ENCODE data around the gene CDK18. TPM values are rescaled to one million over a fixed set of nuclear protein-coding genes. Genes with fewer than 3 reads are reported as not detected.

CDK18 gene
- total and polyA plus RNA-seq, 10 of the 15 experiments (the other 5 are each of a cell fraction or from before 2014, with no cell fraction given) = 0.13 to 4.4 (median 0.52) TPM; not detected in 2

- ChIA-PET POLR2A (no interaction called here), RAD21 (ENCODE audit: unreplicated experiment) (no interaction called here), CTCF (interaction anchor here (1.5 to 1.8 kb wide), 2 partner anchors 10 to 111 kb away, joined by 3 to 6 read pairs; no protein-coding TSS in a partner anchor), SMC1A (ENCODE audit: uncharacterized antibody, unreplicated experiment) (interaction anchor here (1.9 kb wide), 1 partner anchor 19 kb away, joined by 4 read pairs; no protein-coding TSS in a partner anchor)
- no peaks in the 10 kb centered on the region for H4K20me1 ChIP-seq (ENCODE audit: control insufficient read depth, insufficient read depth)
- H3K27ac ChIP-seq (ENCODE audit: control insufficient read depth, insufficient read depth) = no peak overlapping the region
- H3K79me2 ChIP-seq (ENCODE audit: control insufficient read depth, insufficient read depth, low read length) = no peaks in the 10 kb centered on the region
- FAIRE-seq (no peak), ATAC-seq (no peak), DNase-seq (ENCODE audit: low read depth, low spot score) (no peak)
- peaks cover 0 to 10% of the 10 kb centered on the region in 2 experiments; a peak in 3 of 4 replicates for H3K27me3 ChIP-seq (replicated peaks in 1 of 2; ENCODE audit: control insufficient read depth in 2 of 2, insufficient read depth in 2 of 2, low read length in 1 of 2)
- no peak overlapping the region for H3K9ac ChIP-seq (ENCODE audit: control insufficient read depth, insufficient read depth, low read length)
- intact Hi-C loops (cut with micrococcal nuclease; ENCODE audit: unreplicated experiment) = no loop called here
- no TSS peak for BruUV-seq (replicated peaks)
- no peaks in the 10 kb centered on the region for H3K9me3 ChIP-seq (replicated peaks; ENCODE audit: control insufficient read depth, insufficient read depth, low read length)
- no peak overlapping the region for H2AFZ ChIP-seq (ENCODE audit: control insufficient read depth, low read depth, low read length)
- WGBS (ENCODE audit: insufficient coverage, insufficient replicate concordance, low lambda C conversion rate, missing lambda C conversion rate) = 0% methylated on average over 2 of the region's 2 CpGs
- H3K4me1 ChIP-seq (ENCODE audit: control insufficient read depth, insufficient read depth, low read length) = no peaks in the 10 kb centered on the region
- in situ Hi-C loops (cut with MboI) = no loop called here
- H3K4me3 ChIP-seq = no peak overlapping the region
- no peak for TF ChIP-seq ASH2L (IDR thresholded peaks at IDR 0.05; ENCODE audit: borderline replicate concordance, low read depth)
- TF ChIP-seq, protein P1, sequence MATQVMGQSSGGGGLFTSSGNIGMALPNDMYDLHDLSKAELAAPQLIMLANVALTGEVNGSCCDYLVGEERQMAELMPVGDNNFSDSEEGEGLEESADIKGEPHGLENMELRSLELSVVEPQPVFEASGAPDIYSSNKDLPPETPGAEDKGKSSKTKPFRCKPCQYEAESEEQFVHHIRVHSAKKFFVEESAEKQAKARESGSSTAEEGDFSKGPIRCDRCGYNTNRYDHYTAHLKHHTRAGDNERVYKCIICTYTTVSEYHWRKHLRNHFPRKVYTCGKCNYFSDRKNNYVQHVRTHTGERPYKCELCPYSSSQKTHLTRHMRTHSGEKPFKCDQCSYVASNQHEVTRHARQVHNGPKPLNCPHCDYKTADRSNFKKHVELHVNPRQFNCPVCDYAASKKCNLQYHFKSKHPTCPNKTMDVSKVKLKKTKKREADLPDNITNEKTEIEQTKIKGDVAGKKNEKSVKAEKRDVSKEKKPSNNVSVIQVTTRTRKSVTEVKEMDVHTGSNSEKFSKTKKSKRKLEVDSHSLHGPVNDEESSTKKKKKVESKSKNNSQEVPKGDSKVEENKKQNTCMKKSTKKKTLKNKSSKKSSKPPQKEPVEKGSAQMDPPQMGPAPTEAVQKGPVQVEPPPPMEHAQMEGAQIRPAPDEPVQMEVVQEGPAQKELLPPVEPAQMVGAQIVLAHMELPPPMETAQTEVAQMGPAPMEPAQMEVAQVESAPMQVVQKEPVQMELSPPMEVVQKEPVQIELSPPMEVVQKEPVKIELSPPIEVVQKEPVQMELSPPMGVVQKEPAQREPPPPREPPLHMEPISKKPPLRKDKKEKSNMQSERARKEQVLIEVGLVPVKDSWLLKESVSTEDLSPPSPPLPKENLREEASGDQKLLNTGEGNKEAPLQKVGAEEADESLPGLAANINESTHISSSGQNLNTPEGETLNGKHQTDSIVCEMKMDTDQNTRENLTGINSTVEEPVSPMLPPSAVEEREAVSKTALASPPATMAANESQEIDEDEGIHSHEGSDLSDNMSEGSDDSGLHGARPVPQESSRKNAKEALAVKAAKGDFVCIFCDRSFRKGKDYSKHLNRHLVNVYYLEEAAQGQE (IDR thresholded peaks at IDR 0.05; ENCODE audit: low read depth, low read length) = no peak
- TF ChIP-seq BHLHE40 (IDR thresholded peaks at IDR 0.05; ENCODE audit: borderline replicate concordance in 1 of 2, low read depth in 2 of 2, low read length in 1 of 2) = no peak
- no peak for TF ChIP-seq SIX5 (IDR thresholded peaks at IDR 0.05; ENCODE audit: low read depth, low read length, severe bottlenecking)
- no peak for TF ChIP-seq STAT3 (IDR thresholded peaks at IDR 0.05; ENCODE audit: low read depth, low read length)
- no peak for TF ChIP-seq FOS (IDR thresholded peaks at IDR 0.05; ENCODE audit: borderline replicate concordance, extremely low read depth, insufficient read length)
- no peak for TF ChIP-seq FOXM1 (IDR thresholded peaks at IDR 0.05; ENCODE audit: low read depth, low read length)
- TF ChIP-seq POU2F2 (IDR thresholded peaks at IDR 0.05; ENCODE audit: borderline replicate concordance, low read depth, low read length) = no peak
- no peak for TF ChIP-seq MEF2A (IDR thresholded peaks at IDR 0.05; ENCODE audit: insufficient read depth, low read depth, low read length)
- TF ChIP-seq KAT2A (conservative IDR thresholded peaks at IDR 0.05; ENCODE audit: control insufficient read depth, low read depth, low read length) = no peak
- no peak for TF ChIP-seq HDGF (IDR thresholded peaks at IDR 0.05)
- no peak for TF ChIP-seq RAD51 (IDR thresholded peaks at IDR 0.05)
- TF ChIP-seq GABPA (IDR thresholded peaks at IDR 0.05; ENCODE audit: low read depth) = no peak
- no peak for TF ChIP-seq EP300 (IDR thresholded peaks at IDR 0.05; ENCODE audit: borderline replicate concordance in 1 of 2, control insufficient read depth in 1 of 2, low read depth in 2 of 2, low read length in 2 of 2)
- no peak for TF ChIP-seq PRDM15 (CRISPR knock-in tag; IDR thresholded peaks at IDR 0.05)
- TF ChIP-seq ZNF622 (IDR thresholded peaks at IDR 0.05) = no peak
- TF ChIP-seq CBX5 (IDR thresholded peaks at IDR 0.05; ENCODE audit: low read depth) = no peak
- no peak for TF ChIP-seq ZBED1 (IDR thresholded peaks at IDR 0.05; ENCODE audit: borderline replicate concordance)
- H3K36me3 ChIP-seq (ENCODE audit: control insufficient read depth in 2 of 2, insufficient read depth in 2 of 2, low read length in 1 of 2) = no peaks in the 10 kb centered on the region
- H3K4me2 ChIP-seq (ENCODE audit: control insufficient read depth, insufficient read depth) = no peak overlapping the region
Observed at GRCh38 chr1:205465392-205465791, 39.1 kb upstream of the CDK18 start.

All from GM12878 (cell line).